Measurements from ENCODE around the gene AP4M1. TPM values are rescaled to one million over a fixed set of nuclear protein-coding genes. Genes with fewer than 3 reads are reported as not detected.

AP4M1 gene
- total RNA-seq, 1 experiment from 2014 or later = 29.6 TPM

GRCh38 chr7:100087055-100087750 is 14.2 kb upstream of the AP4M1 start:
- peak; percentile 65 for DNase-seq (ENCODE audit: low spot score)

GRCh38 chr7:100088095-100088620 is 13.3 kb upstream of the AP4M1 start:
- no peak for DNase-seq (ENCODE audit: low spot score)

- DNase-seq (ENCODE audit: low spot score) = peak; percentile 64
These were observed 12.6 kb upstream of the AP4M1 start, which contains the start of gene COPS6 for GRCh38 chr7:100088621-100089457. TSS of gene COPS6 (plus strand) at chr7:100088969. CDS start at chr7:100088991, 22 bp downstream.

DNA sequence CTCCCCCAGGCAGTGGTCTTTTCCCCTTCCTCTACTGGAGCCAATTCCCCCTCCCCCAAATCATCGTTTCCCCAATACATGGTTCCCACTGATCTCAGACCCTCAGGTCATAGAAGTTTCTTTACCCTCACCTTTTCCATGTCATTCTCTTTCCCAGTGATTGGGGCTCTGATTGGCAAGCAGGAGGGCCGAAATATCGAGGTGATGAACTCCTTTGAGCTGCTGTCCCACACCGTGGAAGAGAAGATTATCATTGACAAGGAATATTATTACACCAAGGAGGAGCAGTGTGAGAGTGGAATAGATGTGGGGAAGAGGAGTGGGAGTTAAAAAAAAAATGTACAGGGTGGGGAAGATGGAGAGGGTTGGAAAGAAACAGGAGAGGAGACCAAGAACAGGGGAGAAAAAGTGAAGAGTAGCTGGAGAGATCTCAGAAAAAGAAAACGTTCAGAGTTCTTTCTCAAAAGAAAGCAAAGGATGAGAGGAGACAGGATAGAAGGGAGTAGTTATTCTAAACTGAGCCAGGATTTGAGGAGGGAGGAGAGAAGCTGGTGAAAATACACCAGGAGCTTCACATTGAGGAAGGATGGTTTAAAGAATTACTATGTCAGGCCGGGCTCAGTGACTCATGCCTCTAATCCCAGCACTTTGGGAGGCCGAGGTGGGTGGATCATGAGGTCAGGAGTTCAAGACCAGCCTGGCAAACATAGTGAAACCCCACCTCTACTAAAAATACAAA is 11.8 kb upstream of the AP4M1 start:
- DNase-seq (ENCODE audit: low spot score) = no peak

- DNase-seq (ENCODE audit: low spot score) = no peak
These were observed 10.7 kb upstream of the AP4M1 start for GRCh38 chr7:100090527-100091410.

GRCh38 chr7:100091411-100092181 is 9.8 kb upstream of the AP4M1 start:
- no peak for DNase-seq (ENCODE audit: low spot score)

DNA sequence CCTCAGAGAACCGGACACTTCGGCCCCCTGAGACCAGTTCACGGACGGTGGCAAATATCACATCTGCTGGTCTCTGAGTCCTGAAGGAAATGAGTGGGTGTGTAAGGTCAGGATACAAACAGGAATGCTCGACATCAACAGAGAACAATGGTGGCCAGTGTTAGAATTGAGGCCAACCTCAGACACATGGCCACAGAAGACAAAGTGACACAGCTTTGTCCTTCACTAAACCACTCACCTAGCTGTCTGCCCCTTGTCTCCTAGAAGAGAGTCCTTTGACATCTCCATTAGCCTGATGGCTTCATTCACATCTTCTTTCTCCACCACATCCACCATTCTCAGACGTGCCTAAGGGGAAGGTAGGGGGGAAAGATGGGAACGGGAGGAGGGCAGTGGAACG is 8.4 kb upstream of the AP4M1 start:
- DNase-seq (ENCODE audit: low spot score) = no peak

DNA sequence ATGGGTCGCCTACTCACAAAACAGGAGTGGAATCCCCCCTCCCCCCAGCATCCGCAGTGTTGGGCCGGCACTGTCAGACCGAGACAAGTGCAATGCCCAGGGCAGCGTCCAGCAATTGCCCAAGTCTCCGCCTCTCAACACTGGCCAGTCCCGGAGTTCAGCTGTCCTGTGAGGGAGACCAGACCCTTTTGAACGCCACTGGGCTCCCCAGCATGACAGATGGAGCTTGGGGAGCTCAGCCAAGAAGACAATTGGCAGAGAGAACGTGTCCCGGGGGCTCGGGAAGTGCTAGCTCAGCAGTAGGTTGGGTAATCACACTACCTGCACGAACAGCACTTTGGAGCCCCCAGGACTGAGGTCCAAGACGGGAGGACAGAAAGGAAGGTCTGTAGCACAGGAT is 7.9 kb upstream of the AP4M1 start:
- DNase-seq (ENCODE audit: low spot score) = no peak

- DNase-seq (ENCODE audit: low spot score) = no peak
These were observed 7.4 kb upstream of the AP4M1 start for GRCh38 chr7:100093925-100094486.

DNA sequence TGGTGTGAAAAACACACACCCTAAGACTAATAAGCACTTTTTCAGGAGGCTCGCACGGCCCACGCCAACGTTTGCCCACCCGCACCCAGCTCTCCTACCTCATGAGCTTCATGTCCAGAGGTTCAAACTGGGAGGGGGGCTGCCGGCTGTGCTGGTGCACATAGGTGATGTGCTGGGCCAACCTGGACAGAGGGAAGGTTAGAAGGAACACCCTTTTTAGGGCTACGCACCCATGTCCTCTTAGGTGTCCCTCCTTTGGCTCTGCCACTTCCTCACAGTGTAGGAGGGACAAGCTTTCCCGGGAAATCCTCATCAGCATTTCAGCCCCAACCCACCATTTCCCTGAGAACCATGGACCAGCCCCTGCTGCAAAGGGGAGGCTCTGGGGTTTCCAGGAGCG is 6.2 kb upstream of the AP4M1 start:
- DNase-seq (ENCODE audit: low spot score) = no peak

- no peak for DNase-seq (ENCODE audit: low spot score)
These were observed 5.7 kb upstream of the AP4M1 start for GRCh38 chr7:100095704-100096103.

DNA sequence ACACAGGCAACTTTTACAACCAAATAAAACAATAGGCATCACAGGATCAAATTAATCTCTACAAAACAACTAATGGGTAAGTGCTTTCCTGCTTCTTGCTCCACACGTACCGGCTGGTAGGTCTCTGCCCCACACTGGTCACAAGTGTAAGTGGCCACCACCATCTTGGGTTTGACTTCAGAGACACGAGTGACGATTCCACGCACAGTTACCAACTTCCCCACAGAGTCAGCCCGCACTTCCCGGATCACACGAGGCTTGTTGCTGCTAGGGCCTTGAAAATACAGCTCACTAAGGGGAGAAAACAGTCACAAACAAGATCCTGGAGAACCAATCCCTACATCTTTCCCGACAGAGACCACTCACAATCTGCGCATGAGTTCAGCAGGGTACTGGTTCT is 2.5 kb upstream of the AP4M1 start:
- DNase-seq (ENCODE audit: low spot score) = no peak

GRCh38 chr7:100099452-100099851 is 2.0 kb upstream of the AP4M1 start:
- no peak for DNase-seq (ENCODE audit: low spot score)

- DNase-seq (ENCODE audit: low spot score) = peak; percentile 95
These were observed 925 bp upstream of the AP4M1 start for GRCh38 chr7:100100420-100101015.

DNA sequence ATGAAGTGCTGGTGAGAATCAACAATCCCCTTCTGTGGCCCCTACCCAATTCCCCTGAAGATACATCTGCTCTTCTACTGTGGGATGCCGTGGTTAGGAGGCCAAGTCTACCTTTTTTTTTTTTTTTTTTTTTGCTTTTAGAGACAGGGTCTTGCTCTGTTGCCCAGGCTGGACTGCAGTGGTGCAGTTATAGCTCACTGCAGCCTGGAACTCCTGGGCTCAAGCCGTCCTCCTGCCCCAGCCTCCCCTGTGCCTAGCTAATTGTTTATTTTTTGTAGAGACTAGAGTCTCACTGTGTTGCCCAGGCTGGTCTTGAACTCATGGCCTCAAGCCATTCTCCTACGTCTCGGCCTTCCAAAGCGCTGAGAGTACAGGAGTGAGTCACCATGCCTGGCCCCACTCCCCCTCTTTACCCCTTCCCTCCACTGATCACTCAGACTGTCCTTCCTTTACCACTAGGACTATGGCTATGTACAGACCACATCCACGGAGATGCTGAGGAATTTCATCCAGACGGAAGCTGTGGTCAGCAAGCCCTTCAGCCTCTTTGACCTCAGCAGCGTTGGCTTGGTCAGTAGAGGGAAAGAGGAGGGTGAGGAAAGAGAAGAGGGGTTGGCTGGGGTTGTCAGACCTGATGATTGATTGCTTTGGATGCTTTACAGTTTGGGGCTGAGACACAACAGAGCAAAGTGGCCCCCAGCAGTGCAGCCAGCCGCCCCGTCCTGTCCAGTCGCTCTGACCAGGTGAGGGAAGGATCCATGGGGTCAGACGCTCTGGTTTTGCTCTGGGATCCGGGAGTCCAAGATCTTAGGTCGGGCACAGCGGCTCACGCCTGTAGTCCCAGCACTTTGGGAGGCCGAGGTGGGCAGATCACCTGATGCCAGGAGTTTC is 1.8 kb downstream of the AP4M1 start:
- DNase-seq (ENCODE audit: low spot score) = no peak

DNA sequence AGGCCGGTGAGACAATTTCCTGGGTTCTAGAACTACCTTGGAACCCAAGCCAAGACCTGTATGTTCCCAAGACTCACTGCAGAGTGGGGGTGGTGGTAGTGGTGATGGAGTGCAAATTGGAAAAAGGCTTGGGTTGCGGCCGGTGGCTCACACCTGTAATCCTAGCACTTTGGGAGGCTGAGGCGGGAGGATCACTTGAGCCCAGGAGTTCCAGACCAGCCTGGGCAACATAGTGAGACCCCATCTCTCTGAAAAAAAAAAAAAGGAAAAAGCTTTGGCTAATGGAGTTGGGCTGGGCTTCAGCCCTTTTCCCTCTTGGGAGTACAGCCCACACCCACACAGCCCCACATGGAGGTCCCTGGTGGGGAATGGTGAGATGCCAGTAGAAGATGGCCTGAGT is 4.1 kb downstream of the AP4M1 start:
- no peak for DNase-seq (ENCODE audit: low spot score)

- no peak for DNase-seq (ENCODE audit: low spot score)
These were observed 5.2 kb downstream of the AP4M1 start for GRCh38 chr7:100106633-100107032.

DNA sequence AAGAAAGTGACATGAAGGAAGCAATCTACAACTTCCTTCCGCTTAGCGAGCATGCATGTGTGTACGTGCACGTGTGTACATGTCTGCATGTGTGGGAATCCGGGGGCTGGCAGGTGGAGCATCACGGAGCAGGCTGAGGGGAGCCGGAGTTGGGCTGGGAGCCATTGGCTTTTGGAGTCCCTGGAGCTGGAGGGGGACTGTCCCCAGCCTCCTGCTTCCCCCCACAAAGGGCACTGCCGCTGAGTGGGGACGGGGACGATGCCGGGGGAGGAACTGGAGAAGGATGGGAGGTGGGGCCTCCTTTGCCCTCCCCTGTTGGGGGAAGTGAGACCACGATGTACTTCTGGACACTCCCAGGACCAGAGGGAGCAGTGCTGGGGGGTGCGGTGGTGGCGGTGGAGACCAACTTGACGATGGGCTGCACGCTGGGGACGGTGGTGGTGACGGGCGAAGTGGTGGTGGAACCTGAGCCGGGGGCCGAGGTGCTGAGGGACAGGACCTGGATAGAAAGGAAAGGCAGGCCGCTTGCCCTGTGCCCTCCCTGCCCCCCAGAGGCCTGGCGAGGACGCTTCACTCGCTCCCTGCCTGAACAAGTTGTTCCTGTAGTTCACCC is 5.8 kb downstream of the AP4M1 start:
- DNase-seq (ENCODE audit: low spot score) = no peak

Measured in H4 (cell line).